Colonic mucosa (tissue), 4 donors: ENCODE results near the gene UBB. TPM values are rescaled to one million over a fixed set of nuclear protein-coding genes. Genes with fewer than 3 reads are reported as not detected.

Experiments
- DNase-seq: peaks from one replicate; pipeline ENCODE4 v3.0.0-alpha.2; 2020
- H3K27ac ChIP-seq: fragments of 200-600 bp; one replicate; pipeline ENCODE4 v1.8.0; 2021
- H3K27me3 ChIP-seq: fragments of 200-600 bp; one replicate; pipeline ENCODE4 v1.8.0; 2021
- H3K36me3 ChIP-seq: fragments of 200-600 bp; one replicate; pipeline ENCODE4 v1.8.0; 2021
- H3K4me1 ChIP-seq: fragments of 200-600 bp; one replicate; pipeline ENCODE4 v1.8.0; 2021; ENCODE audit warnings: mild to moderate bottlenecking
- H3K4me3 ChIP-seq: fragments of 200-600 bp; one replicate; pipeline ENCODE4 v1.8.0; 2021
- H3K9ac ChIP-seq, 2 donors: one replicate each; pipeline ENCODE4 v1.7.0; 2013; ENCODE audit warnings: control low read depth in 2 of 2, low read depth in 2 of 2, low read length in 2 of 2
- H3K9me3 ChIP-seq: fragments of 200-600 bp; one replicate; pipeline ENCODE4 v1.8.0; 2021
- CTCF ChIP-seq: fragments of 200-600 bp; IDR thresholded peaks from one replicate; pipeline ENCODE4 v1.8.0; 2022; ENCODE audit warnings: antibody characterized with exemption, mild to moderate bottlenecking
- intact Hi-C: fragments of 100-400 bp; cut with DNase I; formaldehyde crosslinking; loops from one replicate; pipeline ENCODE4 v1.14.1; 2022
- total RNA-seq, 2 donors: library from RNA; stranded (reverse); fragmentation: NEBNext Ultra II Directional in 1 of 2; extraction: Animal tissue kit (Norgen Biotek cat#: 25700) in 1 of 2; gene quantifications; one replicate each; pipeline ENCODE4 v1.2.1, GENCODE V29; 2021
- donor health status: healthy.
- donor health status: DM: no; HTN: no; CAD: no.
- donor health status: DM: no; HTN: no; CAD: no.

Gene UBB
- total RNA-seq, result 1,000 to 10,000 TPM; 1,436 to 2,044 TPM

- H3K36me3 ChIP-seq, result peaks cover 11% of the 10 kb centered on the region
- H3K27ac ChIP-seq, result peak within 1 kb of the TSS; percentile 95
- peak; percentile 96 for DNase-seq
- intact Hi-C loops, result no loop called here
- peak within 1 kb of the TSS; percentile 75 to 93 for H3K9ac ChIP-seq
- peak within 1 kb of the TSS; percentile 58 for H3K4me3 ChIP-seq
- H3K27me3 ChIP-seq, result no peaks in the 10 kb centered on the region
- peaks cover 10% of the 10 kb centered on the region for H3K4me1 ChIP-seq
- TF ChIP-seq CTCF, result no peak
- H3K9me3 ChIP-seq, result no peaks in the 10 kb centered on the region
Observed at GRCh38 chr17:16380640-16381495, at the start of gene UBB. Gene UBB, plus strand, starts transcription at chr17:16381091. Its CDS starts 817 bp downstream, at chr17:16381908.

DNA sequence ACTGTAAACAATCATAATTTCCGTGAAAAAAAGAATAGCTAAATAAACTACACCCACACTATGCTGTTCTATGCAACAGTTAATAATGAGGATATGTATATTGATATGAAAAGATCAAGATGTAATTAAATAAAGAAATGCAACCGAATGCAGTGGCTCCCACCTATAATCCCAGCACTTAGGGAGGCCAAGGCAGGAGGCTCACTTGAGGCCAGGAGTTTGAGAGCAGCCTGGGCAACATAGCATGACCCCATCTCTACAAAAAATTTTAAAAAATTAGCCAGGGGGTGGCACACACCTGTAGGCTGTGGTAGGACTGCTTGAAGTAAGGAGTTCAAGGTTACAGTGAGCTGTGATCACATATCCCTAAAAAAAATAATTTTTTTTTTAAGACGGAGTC is 42.5 kb upstream of the UBB start:
- Histone ChIP-seq H3K4me1 (no peaks in the 10 kb centered on the region), H3K36me3 (no peaks in the 10 kb centered on the region), H3K27ac (no peak overlapping the region), H3K4me3 (no peak overlapping the region), H3K9ac (no peak overlapping the region), H3K27me3 (no peaks in the 10 kb centered on the region), H3K9me3 (no peaks in the 10 kb centered on the region)
- TF ChIP-seq CTCF, result no peak
- intact Hi-C loops, result no loop called here
- no peak for DNase-seq

GRCh38 chr17:16339402-16339801 is 41.5 kb upstream of the UBB start:
- no peaks in the 10 kb centered on the region for H3K9me3 ChIP-seq
- intact Hi-C loops, result no loop called here
- H3K27ac ChIP-seq, result no peak overlapping the region
- H3K4me3 ChIP-seq, result no peak overlapping the region
- no peaks in the 10 kb centered on the region for H3K27me3 ChIP-seq
- H3K4me1 ChIP-seq, result no peaks in the 10 kb centered on the region
- no peak for DNase-seq
- no peak overlapping the region for H3K9ac ChIP-seq
- H3K36me3 ChIP-seq, result no peaks in the 10 kb centered on the region
- TF ChIP-seq CTCF, result no peak

GRCh38 chr17:16339959-16340358 is 40.9 kb upstream of the UBB start:
- intact Hi-C loops, result no loop called here
- H3K27ac ChIP-seq, result no peak overlapping the region
- H3K4me1 ChIP-seq, result no peaks in the 10 kb centered on the region

GRCh38 chr17:16342979-16343378 is 37.9 kb upstream of the UBB start:
- H3K36me3 ChIP-seq, result no peaks in the 10 kb centered on the region
- H3K27ac ChIP-seq, result no peak overlapping the region
- DNase-seq, result no peak
- intact Hi-C loops, result no loop called here
- H3K4me3 ChIP-seq, result no peak overlapping the region
- no peaks in the 10 kb centered on the region for H3K9me3 ChIP-seq
- no peaks in the 10 kb centered on the region for H3K4me1 ChIP-seq
- no peaks in the 10 kb centered on the region for H3K27me3 ChIP-seq
- no peak for TF ChIP-seq CTCF
- H3K9ac ChIP-seq, result no peak overlapping the region

More at GRCh38 chr17:16339959-16340358, 40.9 kb upstream of the UBB start:
- no peak for TF ChIP-seq CTCF
- no peak for DNase-seq
- Histone ChIP-seq H3K9ac (no peak overlapping the region), H3K4me3 (no peak overlapping the region), H3K9me3 (no peaks in the 10 kb centered on the region), H3K36me3 (no peaks in the 10 kb centered on the region), H3K27me3 (no peaks in the 10 kb centered on the region)
